SK-N-SH treated with all-trans-retinoic acid at 6 μM for 48 hours (cell line): ENCODE measurements around the gene MRPL21.

ENCODE experiments used
- BACH2 ChIP-seq: fragments of 250-450 bp; sonication (Bioruptor Pico); IDR thresholded peaks from 2 replicates; pipeline ENCODE4 v1.9.0; 2021; ENCODE audit warnings: mild to moderate bottlenecking, borderline replicate concordance
- ZC3H10 ChIP-seq: fragments of 250-450 bp; sonication (Bioruptor Pico); IDR thresholded peaks from 2 replicates; pipeline ENCODE4 v1.5.1; 2021; ENCODE audit warnings: mild to moderate bottlenecking, moderate library complexity
- ZNF565 ChIP-seq: fragments of 450-650 bp; formaldehyde crosslinking; conservative IDR thresholded peaks from 2 replicates; pipeline ENCODE4 v1.5.0; 2020; ENCODE audit warnings: low read depth, mild to moderate bottlenecking, moderate library complexity
- ZNF8 ChIP-seq: fragments of 450-650 bp; formaldehyde crosslinking; IDR thresholded peaks from 2 replicates; pipeline ENCODE4 v1.5.0; 2020; ENCODE audit warnings: mild to moderate bottlenecking, moderate library complexity

- TF ChIP-seq ZC3H10 (CRISPR knock-in tag), result no peak
- no peak for TF ChIP-seq ZNF565 (CRISPR knock-in tag)
- TF ChIP-seq ZNF8 (CRISPR knock-in tag), result no peak
- no peak for TF ChIP-seq BACH2 (CRISPR knock-in tag)
These were observed 45.3 kb upstream of the MRPL21 start for GRCh38 chr11:68948935-68949334.
